C4-2B (cell line): ENCODE results near the gene RPL37A.

ENCODE experiments used
- CTCF ChIP-seq: fragments of 450-650 bp; conservative IDR thresholded peaks from 2 replicates; pipeline ENCODE4 v1.5.1; 2017; ENCODE audit warnings: mild to moderate bottlenecking
- ZFX ChIP-seq: fragments of 450-650 bp; IDR thresholded peaks from 2 replicates; pipeline ENCODE4 v1.6.1; 2017

GRCh38 chr2:216502381-216503158 lies 3.9 kb downstream of the RPL37A start:
- TF ChIP-seq CTCF (no peak), ZFX (no peak)
